Left cardiac atrium (tissue), 4 donors: Measurements from ENCODE around the gene MND1. TPM values are rescaled to one million over a fixed set of nuclear protein-coding genes. Genes with fewer than 3 reads are reported as not detected.

Source experiments
- ATAC-seq, 2 donors: fragments of 200-7000 bp; cut with Tn5 transposase; one replicate each; pipeline ENCODE4 v1.9.1; 2020; ENCODE audit warnings: mild to moderate bottlenecking in 2 of 2, moderate library complexity in 2 of 2
- DNase-seq: peaks from one replicate; pipeline ENCODE4 v3.0.0-alpha.2; 2020
- intact Hi-C, 2 donors: fragments of 100-400 bp; cut with DNase I; formaldehyde crosslinking; loops; one replicate each; pipeline versions ENCODE4 v1.14.1 to v1.15.1; 2022 to 2023
- long read RNA-seq: library from polyadenylated mRNA; unstranded; transcript quantifications from one replicate; pipeline ENCODE4 v2.0.0, GENCODE V29; 2021
- total RNA-seq, 2 donors: library from RNA; stranded (reverse); fragmentation: NEBNext Ultra II Directional; extraction: Animal tissue kit (Norgen Biotek cat#: 25700); gene quantifications; one replicate each; pipeline ENCODE4 v1.2.1, GENCODE V29; 2021
- donor health status: DM: no; HTN: yes; CAD: no.
- donor health status: DM: no; HTN: yes; CAD: no; lungs with severe emphysema.
- donor health status: DM: yes; HTN: yes; CAD: no.
- donor health status: Dilated cardiomyopathy.

MND1 gene
- total RNA-seq, result under 1 TPM in 1 of 2 donors, not detected in 1; 0.62 TPM
- long read RNA-seq, result 0 reads

GRCh38 chr4:153344131-153345011, at the start of gene MND1:
Gene MND1, plus strand, starts transcription at chr4:153344688. Its CDS starts 50 bp downstream, at chr4:153344738.
- intact Hi-C loops, result loop anchor here (1.0 to 10.0 kb wide), 4 partner anchors 120 to 403 kb away; partner anchors contain the start of gene TMEM131L (in 2 of the 2)
- DNase-seq (peak; percentile 87), ATAC-seq (peak; percentile 97)

GRCh38 chr4:153295131-153295755, 49.2 kb upstream of the MND1 start:
- intact Hi-C loops, result no loop called here
- ATAC-seq (no peak), DNase-seq (no peak)

GRCh38 chr4:153296040-153296823, 48.3 kb upstream of the MND1 start:
- ATAC-seq (peak; percentile 46 to 49), DNase-seq (no peak)
- intact Hi-C loops, result no loop called here

DNA sequence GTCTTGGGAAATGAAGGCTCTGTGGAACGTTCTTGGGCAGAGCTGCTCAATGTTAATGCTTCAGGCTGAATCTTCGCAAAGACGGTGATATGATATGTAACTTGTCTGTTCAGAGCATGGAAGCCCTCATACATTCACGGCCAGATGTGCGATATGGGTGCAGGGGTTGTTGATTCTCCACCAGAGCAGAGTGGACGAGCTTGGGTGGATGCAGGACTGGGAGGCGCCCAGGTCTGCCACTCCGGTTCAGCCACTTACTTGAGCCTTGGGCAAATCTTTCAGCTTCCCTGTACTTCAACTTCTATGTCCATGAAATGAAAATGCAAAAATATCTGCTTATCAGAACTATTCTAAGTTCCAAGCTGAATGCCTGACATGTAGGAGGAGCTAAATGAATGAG, 47.4 kb upstream of the MND1 start:
- ATAC-seq, result no peak
- no peak for DNase-seq

GRCh38 chr4:153310793-153311192, 33.7 kb upstream of the MND1 start:
- intact Hi-C loops, result no loop called here
- ATAC-seq (no peak), DNase-seq (no peak)

More for the DNA sequence above, 47.4 kb upstream of the MND1 start:
- intact Hi-C loops, result no loop called here

GRCh38 chr4:153314915-153315314, 29.6 kb upstream of the MND1 start:
- intact Hi-C loops, result loop anchor here in 1 of 2 donors (5.0 kb wide), 2 partner anchors 108 to 173 kb away; no protein-coding TSS in a partner anchor
- ATAC-seq, result no peak
- DNase-seq, result no peak

- intact Hi-C loops, result loop anchor here (2.0 to 5.0 kb wide), 4 partner anchors 112 to 177 kb away; no protein-coding TSS in a partner anchor
- ATAC-seq (peak; percentile 41 to 74), DNase-seq (no peak)
Measured at GRCh38 chr4:153318696-153319320, 25.7 kb upstream of the MND1 start.

DNA sequence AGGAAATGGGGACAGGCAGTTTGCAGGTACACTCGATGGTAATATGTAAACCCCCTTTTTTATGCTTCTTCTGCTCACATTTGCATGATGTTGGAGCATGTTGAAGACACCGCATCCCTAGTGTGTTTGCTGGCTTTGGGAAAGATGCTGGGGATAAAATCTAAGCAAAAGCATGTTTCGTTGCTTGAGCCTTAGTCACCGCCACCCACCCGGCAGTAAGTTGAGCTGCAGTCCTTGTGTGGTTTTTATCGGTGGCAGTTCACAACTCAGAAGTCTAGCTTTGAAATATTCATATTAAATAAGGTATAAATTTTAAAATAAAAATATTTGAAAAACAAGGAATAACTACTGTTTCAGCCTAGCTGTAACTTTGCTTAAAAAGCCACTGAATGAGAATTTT, 21.7 kb upstream of the MND1 start:
- ATAC-seq, result no peak

GRCh38 chr4:153324046-153324445, 20.4 kb upstream of the MND1 start:
- intact Hi-C loops, result no loop called here
- DNase-seq, result no peak
- ATAC-seq, result no peak

More for the DNA sequence above, 21.7 kb upstream of the MND1 start:
- no peak for DNase-seq
- intact Hi-C loops, result no loop called here

DNA sequence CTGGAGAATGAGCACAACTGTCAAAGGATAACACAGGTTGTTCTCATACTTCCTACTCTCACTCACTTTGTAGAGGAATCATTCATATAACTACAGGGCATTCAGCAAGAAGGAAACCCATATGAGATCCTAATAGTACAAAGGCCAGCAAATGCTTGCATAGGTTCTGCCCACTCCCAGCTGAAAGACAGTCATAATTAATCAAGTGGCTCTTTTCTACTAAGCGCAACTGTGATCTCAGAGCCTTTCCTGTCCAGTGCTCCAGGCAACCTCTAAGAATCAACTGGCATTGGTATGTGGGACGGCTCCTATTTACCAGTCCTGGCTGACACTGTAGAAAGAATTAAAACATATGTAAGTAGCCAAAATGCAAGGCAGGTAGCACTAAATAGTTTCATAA, 18.9 kb upstream of the MND1 start:
- intact Hi-C loops, result no loop called here
- DNase-seq (no peak), ATAC-seq (no peak)

GRCh38 chr4:153326513-153326912, 18.0 kb upstream of the MND1 start:
- no peak for ATAC-seq
- intact Hi-C loops, result no loop called here
- no peak for DNase-seq

- intact Hi-C loops, result no loop called here
- DNase-seq (no peak), ATAC-seq (no peak)
Measured at GRCh38 chr4:153327247-153327646, 17.2 kb upstream of the MND1 start.

DNA sequence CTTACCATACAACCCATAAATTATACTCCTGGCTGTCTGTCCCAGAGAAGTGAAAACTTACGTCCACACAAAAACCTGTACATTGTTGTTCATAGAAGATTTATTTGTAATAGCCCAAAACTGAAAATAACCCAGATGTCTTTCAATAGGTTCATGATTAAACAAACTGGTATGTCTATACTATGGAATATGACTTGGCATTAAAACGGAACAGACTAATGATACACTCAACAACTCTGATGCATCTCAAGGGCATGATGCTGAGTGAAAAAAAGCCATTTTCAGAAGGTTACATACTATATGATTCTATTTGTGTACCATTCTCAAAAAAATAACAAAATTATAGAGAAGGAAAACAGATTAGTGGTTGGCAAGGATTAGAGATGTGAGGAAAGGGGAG, 11.6 kb upstream of the MND1 start:
- DNase-seq (no peak), ATAC-seq (no peak)
- intact Hi-C loops, result no loop called here

DNA sequence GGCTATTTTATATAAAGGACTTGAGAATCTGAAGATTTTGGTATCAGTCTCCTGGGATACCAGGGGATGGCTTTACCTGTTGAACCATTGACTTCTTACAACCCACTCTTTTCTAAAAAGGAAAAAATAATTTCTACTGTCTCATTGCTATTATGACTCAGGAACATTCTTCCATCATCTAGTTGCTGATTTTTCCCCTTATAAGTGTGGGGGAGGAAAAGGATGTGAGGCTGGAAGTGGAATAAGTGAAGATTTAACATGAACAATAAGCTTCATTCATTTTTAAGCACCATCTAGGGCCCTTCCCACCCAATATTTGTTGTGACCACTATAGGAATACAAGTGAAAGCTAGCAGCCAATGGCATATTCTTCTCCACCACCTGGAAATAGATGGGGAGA, 10.6 kb upstream of the MND1 start:
- ATAC-seq, result no peak
- DNase-seq, result no peak
- intact Hi-C loops, result no loop called here

DNA sequence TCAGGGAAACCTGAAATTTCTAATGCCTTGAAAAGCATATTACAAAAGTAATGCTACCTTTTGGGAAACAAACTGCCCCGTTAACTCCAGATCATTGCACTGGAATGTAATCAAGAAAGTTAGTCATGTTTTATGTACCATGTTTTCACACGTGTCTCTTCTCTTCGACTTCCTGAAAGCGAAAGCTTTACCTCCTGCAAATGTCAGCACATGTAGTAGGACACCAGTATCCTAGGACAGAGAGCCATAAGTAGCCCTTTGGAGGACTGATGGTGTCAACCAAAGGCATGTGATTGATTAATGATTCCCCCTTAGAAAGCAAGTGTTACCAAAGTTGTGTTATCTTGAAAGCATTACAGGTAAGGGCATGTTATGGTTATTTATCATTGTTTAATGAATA, 8.8 kb upstream of the MND1 start:
- ATAC-seq (no peak), DNase-seq (no peak)
- intact Hi-C loops, result no loop called here

DNA sequence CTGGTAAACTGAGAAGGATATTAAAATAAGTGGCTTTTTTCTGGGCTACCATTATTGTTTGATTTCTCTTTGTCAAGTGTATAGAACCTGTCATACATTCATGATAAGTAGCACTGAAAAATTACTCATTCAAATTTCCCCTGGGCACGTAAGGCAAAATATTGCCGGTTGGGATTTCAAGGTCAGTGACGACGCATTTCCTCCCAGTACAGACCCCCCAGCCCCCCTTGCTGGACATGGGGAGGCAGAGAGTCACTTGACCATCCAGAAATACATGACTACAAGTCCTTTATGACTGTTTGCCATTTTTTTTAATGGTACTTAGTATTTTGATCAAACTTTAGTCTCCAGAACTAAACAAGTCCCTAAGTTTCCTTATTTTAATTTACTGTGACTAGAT, 6.8 kb upstream of the MND1 start:
- ATAC-seq, result no peak
- intact Hi-C loops, result no loop called here

GRCh38 chr4:153341575-153342090, 2.9 kb upstream of the MND1 start:
- no peak for ATAC-seq
- DNase-seq, result no peak
- intact Hi-C loops, result loop anchor here (10.0 kb wide), 1 partner anchor 123 kb away; the partner anchor contains the start of gene TMEM131L (in 2 of the 2)

More for the DNA sequence above, 6.8 kb upstream of the MND1 start:
- DNase-seq, result no peak

GRCh38 chr4:153342751-153343552, 1.5 kb upstream of the MND1 start:
- DNase-seq (no peak), ATAC-seq (no peak)
- intact Hi-C loops, result loop anchor here (10.0 kb wide), 1 partner anchor 122 kb away; the partner anchor contains the start of gene TMEM131L (in 2 of the 2)
